ENCODE results near the gene CAMK2B.

The CAMK2B gene

DNA sequence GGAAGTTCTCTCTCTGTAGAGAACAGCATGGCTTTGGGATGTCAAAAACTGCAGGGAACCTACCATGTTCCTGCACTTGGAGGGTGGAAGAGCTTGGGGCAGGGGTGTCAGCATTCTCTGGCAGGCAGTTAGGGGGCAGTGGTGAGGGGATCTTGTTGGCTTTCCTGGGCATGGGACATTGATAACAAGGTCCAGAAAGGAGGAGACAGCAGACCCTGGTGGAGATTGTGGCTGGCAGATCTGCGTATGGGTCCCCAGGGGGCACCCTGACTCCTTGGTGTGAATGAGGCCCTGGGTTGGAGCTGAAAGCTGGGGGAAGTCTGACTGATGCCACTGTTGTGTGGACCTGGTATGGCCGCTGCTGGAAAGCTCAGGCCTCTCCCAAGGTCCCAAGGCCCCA is 22.9 kb upstream of the CAMK2B start:
- TF ChIP-seq CTCF (IDR thresholded peaks at IDR 0.05): no peak
- Mint-ChIP-seq H3K36me3 (ENCODE audit: low read depth) (no peaks in the 10 kb centered on the region), H3K27ac (no peak overlapping the region), H3K27me3 (ENCODE audit: low read depth, poor library complexity) (peaks cover 40% of the 10 kb centered on the region), H3K4me1 (peaks cover 5% of the 10 kb centered on the region), H3K4me3 (no peak overlapping the region), H3K9me3 (peaks cover 23% of the 10 kb centered on the region)
- no peak for DNase-seq

DNA sequence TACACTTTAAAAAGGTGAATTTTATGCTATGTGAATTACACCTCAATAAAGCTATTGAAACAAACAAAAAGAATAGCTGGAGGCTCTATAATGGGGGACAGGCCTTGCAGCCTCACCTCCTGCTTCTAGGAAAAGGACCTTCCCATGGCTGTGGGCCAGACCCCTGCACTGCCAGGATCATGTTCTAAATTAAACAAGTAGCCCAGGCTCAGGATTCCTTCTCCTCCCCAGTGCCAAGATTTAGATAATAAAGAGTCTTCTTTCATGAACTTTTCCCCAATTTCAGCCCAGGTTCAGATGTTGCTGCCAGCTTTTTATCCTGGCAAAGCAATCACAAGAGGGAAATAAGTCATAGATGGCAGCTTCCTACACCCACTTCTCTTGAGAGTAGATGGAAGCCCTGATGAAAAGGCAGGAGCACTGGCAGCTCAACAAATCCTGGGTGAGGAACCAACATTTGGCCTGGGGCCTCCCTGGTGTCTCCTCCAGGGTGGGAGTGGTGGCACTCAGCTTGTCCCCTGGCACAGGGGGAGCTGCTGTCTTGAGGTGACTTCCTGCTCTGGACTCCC is 22.2 kb upstream of the CAMK2B start:
- no peak for DNase-seq
- Mint-ChIP-seq H3K27ac (no peak overlapping the region), H3K4me1 (peaks cover 5% of the 10 kb centered on the region), H3K9me3 (peaks cover 30% of the 10 kb centered on the region), H3K27me3 (ENCODE audit: low read depth, poor library complexity) (peaks cover 38% of the 10 kb centered on the region), H3K4me3 (no peak overlapping the region), H3K36me3 (ENCODE audit: low read depth) (no peaks in the 10 kb centered on the region)
- TF ChIP-seq CTCF (IDR thresholded peaks at IDR 0.05): no peak

- Mint-ChIP-seq H3K4me3 (no peak overlapping the region), H3K27me3 (ENCODE audit: low read depth, poor library complexity) (peaks cover 33% of the 10 kb centered on the region), H3K9me3 (peaks cover 26% of the 10 kb centered on the region), H3K27ac (no peak overlapping the region), H3K36me3 (ENCODE audit: low read depth) (no peaks in the 10 kb centered on the region), H3K4me1 (peaks cover 5% of the 10 kb centered on the region)
- TF ChIP-seq CTCF (IDR thresholded peaks at IDR 0.05): no peak
- DNase-seq: no peak
Observed at GRCh38 chr7:44346063-44346462, 20.7 kb upstream of the CAMK2B start.

GRCh38 chr7:44341401-44341800 is 16.0 kb upstream of the CAMK2B start:
- Mint-ChIP-seq H3K36me3 (ENCODE audit: low read depth) (no peaks in the 10 kb centered on the region), H3K27me3 (ENCODE audit: low read depth, poor library complexity) (peaks cover 57% of the 10 kb centered on the region), H3K4me3 (no peak overlapping the region)

GRCh38 chr7:44338600-44338999 is 13.2 kb upstream of the CAMK2B start:
- no peak for TF ChIP-seq CTCF (IDR thresholded peaks at IDR 0.05)

More at GRCh38 chr7:44341401-44341800, 16.0 kb upstream of the CAMK2B start:
- Mint-ChIP-seq H3K27ac (no peak overlapping the region), H3K9me3 (peaks cover 31% of the 10 kb centered on the region), H3K4me1 (no peaks in the 10 kb centered on the region)
- TF ChIP-seq CTCF (IDR thresholded peaks at IDR 0.05): no peak
- no peak for DNase-seq

DNA sequence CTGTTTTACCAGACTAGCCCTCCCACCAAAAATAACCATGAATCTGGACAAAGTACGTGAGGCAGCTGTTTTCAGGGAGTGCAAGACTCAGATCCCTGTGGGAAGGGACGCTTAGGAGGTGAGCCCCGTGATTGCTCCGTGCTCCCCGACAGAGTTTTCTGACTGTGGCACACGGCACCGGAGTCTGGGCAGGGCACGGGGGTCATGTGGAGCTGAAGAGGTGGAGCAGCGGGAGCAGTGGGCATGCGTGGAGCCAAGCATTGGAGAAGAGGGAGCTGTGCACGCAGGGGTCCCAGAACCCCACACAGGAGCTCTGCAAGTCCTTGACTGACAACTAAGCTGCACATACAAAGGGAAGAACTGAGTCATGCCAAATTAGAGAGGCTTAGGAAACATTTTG is 11.1 kb upstream of the CAMK2B start:
- H3K4me3 Mint-ChIP-seq: no peak overlapping the region
- DNase-seq: no peak
- H3K27ac Mint-ChIP-seq: no peak overlapping the region
- H3K36me3 Mint-ChIP-seq (ENCODE audit: low read depth): no peaks in the 10 kb centered on the region
- TF ChIP-seq CTCF (IDR thresholded peaks at IDR 0.05): no peak
- H3K4me1 Mint-ChIP-seq: peaks cover 10% of the 10 kb centered on the region
- H3K9me3 Mint-ChIP-seq: peaks cover 22% of the 10 kb centered on the region
- peaks cover 50% of the 10 kb centered on the region for H3K27me3 Mint-ChIP-seq (ENCODE audit: low read depth, poor library complexity)

More at GRCh38 chr7:44338600-44338999, 13.2 kb upstream of the CAMK2B start:
- H3K4me1 Mint-ChIP-seq: peaks cover 6% of the 10 kb centered on the region
- H3K27ac Mint-ChIP-seq: no peak overlapping the region
- no peaks in the 10 kb centered on the region for H3K36me3 Mint-ChIP-seq (ENCODE audit: low read depth)
- no peak overlapping the region for H3K4me3 Mint-ChIP-seq
- peaks cover 47% of the 10 kb centered on the region for H3K27me3 Mint-ChIP-seq (ENCODE audit: low read depth, poor library complexity)
- peaks cover 29% of the 10 kb centered on the region for H3K9me3 Mint-ChIP-seq
- DNase-seq: no peak
